ENCODE data around the gene CROCC2.

CROCC2 gene

GRCh38 chr2:240932001-240932723, 26.0 kb downstream of the CROCC2 start:
- no peak overlapping the region for H3K4me3 ChIP-seq (ENCODE audit: low read depth, low read length)
- DNase-seq (ENCODE audit: low read depth, low spot score), result no peak
- TF ChIP-seq CTCF (IDR thresholded peaks at IDR 0.05; ENCODE audit: low read depth, low read length), result no peak
- in situ Hi-C loops (cut with HindIII; ENCODE audit: low sequenced_read_pairs), result no loop called here

GRCh38 chr2:240932724-240933047, 26.6 kb downstream of the CROCC2 start:
- H3K4me3 ChIP-seq (ENCODE audit: low read depth, low read length), result no peak overlapping the region
- in situ Hi-C loops (cut with HindIII; ENCODE audit: low sequenced_read_pairs), result no loop called here
- TF ChIP-seq CTCF (IDR thresholded peaks at IDR 0.05; ENCODE audit: low read depth, low read length), result no peak
- no peak for DNase-seq (ENCODE audit: low read depth, low spot score)

GRCh38 chr2:240933048-240933965, 27.2 kb downstream of the CROCC2 start:
- DNase-seq (ENCODE audit: low read depth, low spot score), result no peak
- in situ Hi-C loops (cut with HindIII; ENCODE audit: low sequenced_read_pairs), result no loop called here

GRCh38 chr2:240933966-240934700, 28.0 kb downstream of the CROCC2 start:
- no peak for TF ChIP-seq CTCF (IDR thresholded peaks at IDR 0.05; ENCODE audit: low read depth, low read length)
- no peak overlapping the region for H3K4me3 ChIP-seq (ENCODE audit: low read depth, low read length)
- in situ Hi-C loops (cut with HindIII; ENCODE audit: low sequenced_read_pairs), result no loop called here
- DNase-seq (ENCODE audit: low read depth, low spot score), result no peak

More at GRCh38 chr2:240933048-240933965, 27.2 kb downstream of the CROCC2 start:
- no peak overlapping the region for H3K4me3 ChIP-seq (ENCODE audit: low read depth, low read length)
- no peak for TF ChIP-seq CTCF (IDR thresholded peaks at IDR 0.05; ENCODE audit: low read depth, low read length)

- TF ChIP-seq CTCF (IDR thresholded peaks at IDR 0.05; ENCODE audit: low read depth, low read length), result no peak
- in situ Hi-C loops (cut with HindIII; ENCODE audit: low sequenced_read_pairs), result no loop called here
- no peak for DNase-seq (ENCODE audit: low read depth, low spot score)
- H3K4me3 ChIP-seq (ENCODE audit: low read depth, low read length), result no peak overlapping the region
These were observed 28.6 kb downstream of the CROCC2 start for GRCh38 chr2:240934701-240935102.

- TF ChIP-seq CTCF (IDR thresholded peaks at IDR 0.05; ENCODE audit: low read depth, low read length), result no peak
These were observed 29.2 kb downstream of the CROCC2 start for GRCh38 chr2:240935103-240935876.

More at GRCh38 chr2:240935103-240935876, 29.2 kb downstream of the CROCC2 start:
- in situ Hi-C loops (cut with HindIII; ENCODE audit: low sequenced_read_pairs), result no loop called here
- H3K4me3 ChIP-seq (ENCODE audit: low read depth, low read length), result no peak overlapping the region
- no peak for DNase-seq (ENCODE audit: low read depth, low spot score)
